Testis (tissue), 2 donors: ENCODE data around the gene MOCOS.

Source experiments
- CTCF ChIP-seq, 3 experiments: fragments of 450-650 bp in 2 of 3; fragments of 200-600 bp in 1 of 3; sonication (generic) in 1 of 3; IDR thresholded peaks; one replicate each; pipeline ENCODE4 v1.5.1; 2016 to 2019; ENCODE audit warnings: antibody characterized with exemption in 3 of 3, mild to moderate bottlenecking in 2 of 3, moderate library complexity in 1 of 3
- POLR2A ChIP-seq: fragments of 450-650 bp; IDR thresholded peaks from one replicate; pipeline ENCODE4 v1.6.1; 2017; ENCODE audit warnings: antibody characterized with exemption, mild to moderate bottlenecking, moderate library complexity

- TF ChIP-seq POLR2A (no peak), CTCF (IDR thresholded peaks at IDR 0.05) (no peak)
Observed at GRCh38 chr18:36157441-36157840, 29.9 kb upstream of the MOCOS start.
